ENCODE results near the gene ANKRD44.

The ANKRD44 gene

GRCh38 chr2:197137826-197138477 lies 172.6 kb downstream of the ANKRD44 start:
- DNase-seq: no peak

DNA sequence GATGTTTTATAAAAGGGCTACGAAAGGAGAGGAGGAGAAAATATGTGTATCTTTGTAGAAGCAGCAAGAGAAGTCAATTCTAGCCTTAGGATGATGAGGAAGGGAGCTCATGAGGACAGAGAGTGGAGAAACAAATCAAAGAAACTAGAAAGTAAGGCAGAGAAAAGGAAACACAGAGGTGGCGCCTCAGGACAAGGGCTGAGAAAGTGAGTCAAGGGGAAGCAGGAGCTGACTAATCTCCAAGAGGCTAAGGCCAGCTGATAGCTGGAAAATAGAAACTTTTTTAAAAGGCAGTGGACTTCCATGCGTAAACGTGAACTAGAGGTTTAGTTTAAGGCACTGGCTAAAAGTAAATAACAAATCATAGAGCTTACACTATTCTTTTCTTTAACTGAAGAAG lies 173.3 kb downstream of the ANKRD44 start:
- DNase-seq: no peak

DNA sequence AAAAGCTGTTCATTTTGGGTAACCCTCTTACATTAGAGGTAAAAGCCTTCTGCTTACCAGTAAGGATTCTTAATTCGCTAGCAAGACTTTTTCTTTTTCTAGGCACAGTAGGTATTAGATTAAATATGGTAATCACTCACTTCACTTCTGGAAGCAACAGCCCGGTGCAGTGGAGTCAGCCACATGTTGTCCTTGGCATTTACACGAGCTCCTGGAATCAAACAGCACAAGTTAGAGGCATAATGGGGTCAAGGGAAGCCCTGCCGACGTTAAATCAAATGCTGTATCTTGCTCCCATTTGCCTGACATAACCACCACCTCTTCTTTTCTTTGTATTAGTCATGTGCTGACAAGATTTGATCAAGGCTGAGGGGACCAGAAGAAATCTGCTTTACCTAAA lies 174.1 kb downstream of the ANKRD44 start:
- DNase-seq: no peak

GRCh38 chr2:197135806-197136205 lies 174.8 kb downstream of the ANKRD44 start:
- no peak for DNase-seq

DNA sequence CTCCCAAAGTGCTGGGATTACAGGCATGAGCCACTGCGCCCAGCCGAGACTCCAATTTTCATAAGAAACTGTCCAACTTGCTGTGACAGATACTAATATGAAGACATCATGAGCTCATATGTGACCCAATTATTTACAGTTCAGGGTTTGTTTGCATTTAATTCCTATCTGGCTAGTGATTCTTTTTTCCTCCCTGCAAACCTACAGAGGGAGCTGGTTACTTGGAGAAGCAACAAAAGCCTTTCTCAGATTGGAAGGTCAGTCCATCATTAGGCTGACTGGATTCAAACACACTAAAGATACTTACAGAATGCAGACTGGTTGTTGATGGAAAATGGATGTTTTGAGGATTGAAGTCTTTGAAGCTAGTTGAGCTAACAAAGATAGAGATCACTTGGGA lies 176.4 kb downstream of the ANKRD44 start:
- DNase-seq: no peak

- DNase-seq: no peak
These were observed 179.1 kb downstream of the ANKRD44 start for GRCh38 chr2:197131558-197131855.

DNA sequence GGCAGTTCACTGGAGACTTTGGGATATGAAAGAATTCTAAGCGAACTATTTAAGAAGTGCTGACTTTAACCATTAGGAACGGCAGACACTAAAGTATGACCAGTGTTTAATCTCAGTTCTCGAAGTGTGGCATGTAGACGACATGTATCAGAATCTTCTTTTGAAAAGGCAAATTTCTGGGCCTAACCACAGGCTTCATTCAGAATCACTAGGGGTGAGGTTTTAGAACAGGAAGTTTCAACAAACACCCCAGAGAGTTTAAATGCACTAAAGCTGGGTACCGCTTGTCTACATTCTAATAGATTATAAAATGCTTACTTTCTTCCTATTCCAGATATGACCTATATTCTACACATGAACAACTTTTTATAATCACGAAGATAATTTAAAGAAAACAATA lies 180.3 kb downstream of the ANKRD44 start:
- DNase-seq: no peak

DNA sequence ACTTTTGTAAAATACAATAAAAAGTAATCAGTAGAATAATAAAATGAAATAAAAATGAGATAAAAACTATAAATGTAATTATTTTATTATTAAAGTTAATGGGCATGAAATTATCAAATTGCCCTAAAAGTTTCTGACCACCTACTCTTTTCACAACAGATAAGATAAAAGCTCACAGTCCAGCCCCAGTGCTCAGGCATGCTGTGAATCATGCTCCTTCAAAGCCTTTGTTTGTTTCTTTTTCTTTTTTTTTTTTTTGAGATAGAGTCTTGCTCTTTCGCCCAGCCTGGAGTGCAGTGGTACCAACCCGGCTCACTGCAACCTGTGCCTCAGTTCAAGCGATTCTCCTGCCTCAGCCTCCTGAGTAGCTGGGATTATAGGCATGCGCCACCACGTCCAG lies 181.7 kb downstream of the ANKRD44 start:
- DNase-seq: no peak

DNA sequence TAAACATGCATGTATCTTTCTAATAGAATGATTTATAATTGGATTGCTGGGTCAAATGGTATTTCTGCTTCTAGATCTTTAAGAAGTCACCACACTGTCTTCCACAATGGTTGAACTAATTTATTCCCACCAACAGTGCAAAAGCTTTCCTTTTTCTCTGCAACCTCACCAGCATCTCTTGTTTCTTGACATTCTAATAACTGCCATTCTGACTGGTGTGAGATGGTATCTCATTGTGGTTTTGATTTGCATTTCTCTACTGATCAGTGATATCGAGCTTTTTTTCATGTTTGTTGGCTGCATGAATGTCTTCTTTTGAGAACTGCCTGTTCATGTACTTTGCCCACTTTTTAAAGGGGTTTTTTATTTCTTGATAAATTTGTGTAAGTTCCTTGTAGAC lies 182.5 kb downstream of the ANKRD44 start:
- no peak for DNase-seq

DNA sequence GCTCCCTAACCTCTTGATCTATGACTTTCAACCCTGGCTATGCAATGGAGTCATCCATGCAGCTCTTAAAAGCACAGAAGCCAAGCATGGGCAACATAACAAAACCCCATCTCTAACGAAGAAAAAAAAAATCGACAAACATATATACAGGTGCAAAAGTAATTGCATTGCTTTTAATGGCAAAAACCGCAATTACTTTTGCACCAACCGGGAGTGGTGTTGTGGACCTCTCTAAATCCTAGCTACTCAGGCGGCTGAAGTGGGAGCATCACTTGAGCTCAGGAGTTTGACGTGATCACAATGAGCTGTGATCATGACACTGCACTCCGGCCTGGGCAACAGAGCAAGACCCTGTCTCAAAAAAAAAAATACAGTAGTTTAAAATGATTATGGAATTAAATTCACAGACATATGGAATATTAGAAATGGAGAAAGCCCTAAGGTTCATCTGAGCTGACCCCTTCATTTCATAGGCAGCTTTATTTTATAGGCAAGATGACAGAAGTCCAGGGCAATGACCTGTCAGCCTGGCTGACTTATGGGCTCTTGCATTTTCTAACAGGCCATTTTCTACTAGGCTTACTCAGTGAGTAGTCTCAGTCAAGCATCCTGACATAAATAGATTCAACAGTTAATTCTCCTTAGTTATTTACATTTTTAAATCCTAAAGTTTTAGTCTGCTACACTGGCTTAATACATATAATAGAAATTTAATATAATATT lies 183.8 kb downstream of the ANKRD44 start:
- DNase-seq: no peak

DNA sequence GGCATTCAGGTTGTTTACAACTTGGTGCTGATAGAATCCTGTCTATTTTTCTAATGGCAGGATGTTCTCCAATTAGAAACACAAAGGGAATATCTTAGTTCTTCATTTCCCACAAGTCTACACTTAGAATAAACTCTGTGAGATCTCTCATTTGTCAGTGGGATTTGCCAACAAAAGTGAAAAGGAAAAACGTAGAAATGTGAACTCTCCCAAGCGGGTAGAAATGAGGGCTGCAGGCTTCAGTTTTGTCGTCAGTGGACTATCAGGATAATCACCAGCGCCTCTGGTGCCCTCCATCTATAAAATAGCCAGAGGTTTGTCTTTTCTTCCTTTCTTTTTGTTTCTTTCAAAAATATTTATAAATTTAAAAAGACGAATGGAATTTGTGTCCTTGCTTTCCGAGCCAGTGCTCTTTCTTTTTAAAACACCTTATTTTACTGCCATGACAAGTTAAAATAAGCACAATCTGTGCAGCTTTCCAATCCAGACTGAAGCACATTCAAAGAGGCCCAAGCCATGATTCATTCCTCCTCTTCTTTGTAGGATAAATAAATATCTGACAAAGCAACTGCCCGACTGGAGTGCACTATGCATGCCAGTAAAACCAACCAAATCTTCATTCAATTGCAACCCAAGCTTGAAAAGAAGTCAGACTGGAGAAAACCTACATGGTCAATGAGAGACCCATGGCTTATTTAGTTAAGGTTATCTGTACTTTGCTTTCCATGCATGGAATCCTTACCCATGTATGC lies 185.8 kb downstream of the ANKRD44 start:
- DNase-seq: no peak

DNA sequence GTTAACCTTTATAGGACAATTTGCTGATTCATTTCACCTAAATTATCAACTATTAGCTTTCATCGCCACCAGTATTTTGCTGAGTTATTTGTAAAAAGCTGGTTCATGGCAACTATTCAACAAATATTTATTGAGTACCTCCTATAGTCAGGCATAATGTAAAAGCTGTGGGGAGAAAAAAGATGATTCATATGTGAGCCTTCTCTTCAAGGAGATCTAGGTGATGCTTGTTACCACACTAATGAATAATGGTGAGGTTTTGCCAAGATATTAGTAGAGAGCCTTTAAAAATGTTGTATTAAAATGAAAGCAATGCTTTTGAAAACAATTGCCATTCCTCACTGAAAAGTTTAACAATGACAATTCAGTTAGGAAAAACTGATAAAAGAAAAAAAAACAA lies 187.8 kb downstream of the ANKRD44 start:
- no peak for DNase-seq

GRCh38 chr2:197121756-197122385 lies 188.7 kb downstream of the ANKRD44 start:
- no peak for DNase-seq

- DNase-seq: no peak
These were observed 189.3 kb downstream of the ANKRD44 start for GRCh38 chr2:197121255-197121654.

GRCh38 chr2:197116306-197116879 lies 194.2 kb downstream of the ANKRD44 start:
- no peak for DNase-seq

- DNase-seq: no peak
These were observed 195.3 kb downstream of the ANKRD44 start for GRCh38 chr2:197115325-197115724.

GRCh38 chr2:197113275-197113711 lies 197.3 kb downstream of the ANKRD44 start:
- DNase-seq: peak; percentile 19

DNA sequence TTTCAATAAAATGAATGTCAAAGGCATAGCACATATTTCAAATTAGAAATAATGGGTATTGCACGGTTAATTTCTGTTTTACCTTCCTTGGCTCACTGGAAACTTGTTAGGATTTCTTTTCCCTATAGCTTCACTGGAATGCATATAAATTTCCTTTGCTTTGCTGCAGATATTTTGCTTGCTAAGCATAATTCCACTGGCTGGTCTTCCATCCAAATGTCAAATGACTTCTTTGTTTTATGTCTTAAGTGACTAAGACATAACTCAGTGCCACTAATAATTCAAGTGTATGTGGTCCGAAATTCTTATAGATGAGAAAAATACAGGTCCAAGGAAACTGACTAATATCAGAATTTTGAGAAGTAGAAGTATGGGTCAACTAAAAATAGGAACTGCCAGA lies 201.3 kb downstream of the ANKRD44 start:
- no peak for DNase-seq

DNA sequence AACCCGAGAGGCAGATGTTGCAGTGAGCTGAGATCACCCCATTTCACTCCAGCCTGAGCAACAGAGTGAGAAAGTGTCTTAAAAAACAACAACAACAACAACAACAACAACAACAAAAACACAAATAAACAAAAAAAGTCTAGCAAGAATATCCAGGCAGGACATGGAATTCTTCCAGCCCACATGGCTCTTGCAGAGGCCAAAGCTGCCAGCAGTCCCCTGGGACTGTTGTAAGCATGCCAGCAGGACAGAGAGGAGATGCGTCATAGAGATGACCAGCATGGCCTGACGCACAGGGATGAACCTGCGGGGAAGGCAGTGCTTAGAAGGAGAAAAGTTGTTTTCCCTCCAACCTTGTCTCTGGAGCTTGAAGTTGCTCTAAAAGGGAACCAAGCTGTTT lies 201.8 kb downstream of the ANKRD44 start:
- DNase-seq: no peak

- DNase-seq: no peak
These were observed 203.0 kb downstream of the ANKRD44 start for GRCh38 chr2:197107291-197108269.

DNA sequence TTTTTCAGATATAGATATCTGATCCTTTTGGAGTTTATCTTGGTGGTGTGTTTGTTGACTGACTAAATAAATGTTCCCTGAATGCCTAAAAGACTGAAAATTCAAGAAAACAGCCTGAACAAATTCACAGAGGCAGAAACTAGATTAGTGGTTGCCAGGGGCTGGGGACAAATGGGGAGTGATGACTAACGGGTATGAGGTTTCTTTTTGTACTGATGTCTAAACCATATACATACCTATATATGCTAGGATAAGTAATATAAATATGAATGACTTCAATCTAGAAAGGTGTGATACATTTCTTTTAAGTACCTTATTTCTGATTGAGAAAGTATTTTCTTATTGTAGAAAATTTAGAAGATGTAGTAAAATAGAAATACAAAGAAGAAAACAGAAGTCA lies 207.2 kb downstream of the ANKRD44 start:
- DNase-seq: no peak

DNA sequence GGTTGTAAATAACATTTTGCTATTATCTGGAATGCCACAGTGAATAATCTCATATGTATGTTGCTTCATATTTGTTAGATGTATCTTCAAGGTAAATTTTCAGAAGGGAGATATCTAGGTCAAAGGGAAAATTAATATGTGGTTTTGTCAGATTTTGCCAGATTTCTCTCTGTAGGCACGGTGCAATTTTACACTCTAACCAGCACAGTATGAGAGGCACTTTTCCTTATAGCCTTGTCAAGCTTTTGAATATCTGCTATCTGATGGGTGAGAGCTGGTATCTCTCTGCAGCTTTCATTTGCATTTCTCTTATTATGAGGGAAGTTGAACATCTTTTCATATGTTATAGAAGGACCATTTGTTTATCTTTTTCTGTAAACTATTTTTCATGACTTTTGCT lies 208.3 kb downstream of the ANKRD44 start:
- DNase-seq: no peak
